Suprapubic skin (tissue), 4 donors: ENCODE data around the gene NNT. TPM values are rescaled to one million over a fixed set of nuclear protein-coding genes. Genes with fewer than 3 reads are reported as not detected.

Experiments used
- DNase-seq, 2 donors: peaks; one replicate each; pipeline ENCODE4 v3.0.0-alpha.2; 2019; ENCODE audit warnings: low spot score in 2 of 2
- H3K27ac ChIP-seq: fragments of 200-600 bp; sonication (generic); one replicate; pipeline ENCODE4 v1.5.1; 2019
- H3K27me3 ChIP-seq: fragments of 200-600 bp; sonication (generic); one replicate; pipeline ENCODE4 v1.5.1; 2019
- H3K36me3 ChIP-seq: fragments of 200-600 bp; sonication (generic); one replicate; pipeline ENCODE4 v1.5.1; 2019
- H3K4me1 ChIP-seq: fragments of 200-600 bp; sonication (generic); one replicate; pipeline ENCODE4 v1.5.1; 2019
- H3K4me3 ChIP-seq: fragments of 200-600 bp; sonication (generic); one replicate; pipeline ENCODE4 v1.5.1; 2019; ENCODE audit warnings: mild to moderate bottlenecking
- H3K9me3 ChIP-seq: fragments of 200-600 bp; sonication (generic); one replicate; pipeline ENCODE4 v1.5.1; 2019
- EP300 ChIP-seq: sonication (generic); formaldehyde crosslinking; IDR thresholded peaks from one replicate; pipeline ENCODE4 v1.6.1; 2017; ENCODE audit warnings: antibody characterized with exemption
- POLR2A ChIP-seq, 2 donors: fragments of 450-650 bp; IDR thresholded peaks; one replicate each; pipeline ENCODE4 v1.6.1; 2017; ENCODE audit warnings: antibody characterized with exemption in 2 of 2, mild to moderate bottlenecking in 2 of 2, moderate library complexity in 2 of 2
- POLR2AphosphoS5 ChIP-seq, 3 donors: sonication (generic); formaldehyde crosslinking; IDR thresholded peaks; one replicate each; pipeline ENCODE4 v1.6.1; 2017; ENCODE audit warnings: antibody characterized with exemption in 3 of 3
- WGBS: methylation state at CpG from one replicate; pipeline ENCODE4 v1.1.5; 2018; 5-methylcytosine and 5-hydroxymethylcytosine counted together
- total RNA-seq, 4 donors: library from RNA; depleted of rRNA; stranded (reverse); fragments of >200 nt; gene quantifications; one replicate each; pipeline ENCODE4 v1.1.0, GENCODE V29; 2016
- TF ChIP-seq, protein P1 (sequence below), 2 donors: fragments of 200-600 bp in 1 of 2; fragments of 450-650 bp in 1 of 2; sonication (generic) in 1 of 2; IDR thresholded peaks; one replicate each; pipeline ENCODE4 v1.5.1; 2016 to 2019; ENCODE audit warnings: antibody characterized with exemption in 2 of 2, mild to moderate bottlenecking in 1 of 2, moderate library complexity in 1 of 2

The NNT gene
- total RNA-seq, 4 donors from 2014 or later = 23.9 to 38.3 (median 32.7) TPM

DNA sequence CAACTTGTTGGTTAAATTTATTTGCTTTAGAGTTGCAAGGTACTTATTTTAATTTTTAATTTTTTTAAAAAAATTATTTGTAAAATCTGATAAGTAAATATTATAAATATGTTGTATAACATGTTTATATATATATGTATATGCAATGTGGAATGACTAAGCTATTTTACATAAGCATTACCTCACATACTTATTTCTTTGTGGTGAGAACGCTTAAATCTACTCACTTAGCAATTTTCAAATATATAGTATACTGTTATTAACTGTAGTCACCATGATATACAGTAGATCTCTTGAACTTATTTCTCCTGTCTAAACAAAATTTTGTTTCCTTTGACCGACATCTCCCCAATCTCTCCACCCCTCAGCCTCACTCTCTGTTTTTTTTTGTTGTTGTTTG is 147.8 kb downstream of the NNT start:
- TF ChIP-seq, protein P1, sequence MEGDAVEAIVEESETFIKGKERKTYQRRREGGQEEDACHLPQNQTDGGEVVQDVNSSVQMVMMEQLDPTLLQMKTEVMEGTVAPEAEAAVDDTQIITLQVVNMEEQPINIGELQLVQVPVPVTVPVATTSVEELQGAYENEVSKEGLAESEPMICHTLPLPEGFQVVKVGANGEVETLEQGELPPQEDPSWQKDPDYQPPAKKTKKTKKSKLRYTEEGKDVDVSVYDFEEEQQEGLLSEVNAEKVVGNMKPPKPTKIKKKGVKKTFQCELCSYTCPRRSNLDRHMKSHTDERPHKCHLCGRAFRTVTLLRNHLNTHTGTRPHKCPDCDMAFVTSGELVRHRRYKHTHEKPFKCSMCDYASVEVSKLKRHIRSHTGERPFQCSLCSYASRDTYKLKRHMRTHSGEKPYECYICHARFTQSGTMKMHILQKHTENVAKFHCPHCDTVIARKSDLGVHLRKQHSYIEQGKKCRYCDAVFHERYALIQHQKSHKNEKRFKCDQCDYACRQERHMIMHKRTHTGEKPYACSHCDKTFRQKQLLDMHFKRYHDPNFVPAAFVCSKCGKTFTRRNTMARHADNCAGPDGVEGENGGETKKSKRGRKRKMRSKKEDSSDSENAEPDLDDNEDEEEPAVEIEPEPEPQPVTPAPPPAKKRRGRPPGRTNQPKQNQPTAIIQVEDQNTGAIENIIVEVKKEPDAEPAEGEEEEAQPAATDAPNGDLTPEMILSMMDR (IDR thresholded peaks at IDR 0.05) = no peak
- no peak for TF ChIP-seq POLR2A (IDR thresholded peaks at IDR 0.05)
- WGBS = 92% methylated on average over 2 of the region's 2 CpGs
- Histone ChIP-seq H3K36me3 (no peaks in the 10 kb centered on the region), H3K4me1 (no peaks in the 10 kb centered on the region), H3K9me3 (no peaks in the 10 kb centered on the region), H3K27me3 (no peaks in the 10 kb centered on the region), H3K4me3 (no peak overlapping the region), H3K27ac (no peak overlapping the region)
- no peak for DNase-seq

DNA sequence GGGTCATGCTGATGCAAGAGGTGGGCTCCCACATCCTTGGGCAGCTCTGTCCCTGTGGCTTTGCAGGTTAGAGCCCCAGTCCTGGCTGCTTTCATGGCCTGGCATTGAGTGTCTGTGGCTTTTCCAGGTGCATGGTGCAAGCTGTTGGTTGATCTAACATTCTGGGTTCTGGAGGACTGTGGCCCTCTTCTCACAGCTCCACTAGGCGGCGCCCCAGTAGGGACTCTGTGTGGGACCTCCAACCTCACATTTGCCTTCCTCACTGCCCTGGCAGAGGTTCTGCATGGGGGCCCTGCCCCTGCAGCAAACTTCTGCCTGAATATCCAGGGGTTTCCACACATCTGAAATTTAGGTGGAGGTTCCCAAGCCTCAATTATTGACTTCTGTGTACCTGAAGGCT is 150.1 kb downstream of the NNT start:
- no peak for TF ChIP-seq POLR2A (IDR thresholded peaks at IDR 0.05)
- TF ChIP-seq EP300 = no peak
- no peak for TF ChIP-seq POLR2AphosphoS5 (IDR thresholded peaks at IDR 0.05)
- TF ChIP-seq, protein P1 (IDR thresholded peaks at IDR 0.05) = no peak
- H3K27me3 ChIP-seq = no peaks in the 10 kb centered on the region
- peaks cover 4% of the 10 kb centered on the region for H3K9me3 ChIP-seq
- no peak for DNase-seq
- H3K36me3 ChIP-seq = no peaks in the 10 kb centered on the region
- WGBS = 60% methylated on average over 1 of the region's 2 CpGs
- H3K4me3 ChIP-seq = no peak overlapping the region
- no peaks in the 10 kb centered on the region for H3K4me1 ChIP-seq
- H3K27ac ChIP-seq = no peak overlapping the region

Other genes starting within 250 kb of the NNT start
- gene CCL28, start 190.8 kb upstream of the NNT start, total RNA-seq = 10 to 100 TPM; 10.7 to 24.8 (median 17.8) TPM
- 10 to 100 TPM in 2 of 4 donors, 1 to 10 TPM in 2; 4.8 to 13.4 (median 10.6) TPM for gene TMEM267, start 119.3 kb upstream of the NNT start, total RNA-seq
- 1 to 10 TPM in 1 of 4 donors, under 1 TPM in 3; 0.64 to 5.4 (median 0.77) TPM for gene C5orf34, start 88.0 kb upstream of the NNT start, total RNA-seq
- 10 to 100 TPM; 41.5 to 69.1 (median 47.4) TPM for gene PAIP1, start 46.1 kb upstream of the NNT start, total RNA-seq